DMS53 (cell line): ENCODE results near the gene MTARC2.

ENCODE experiments used
- DNase-seq: peaks from one replicate; lab custom pipeline; 2025; lab: John Stamatoyannopoulos, UW

MTARC2 gene

GRCh38 chr1:220803401-220804201 lies 55.5 kb downstream of the MTARC2 start:
- peak; percentile 60 for DNase-seq

- no peak for DNase-seq
Observed at GRCh38 chr1:220804202-220804586, 56.1 kb downstream of the MTARC2 start.

GRCh38 chr1:220806408-220806807 lies 58.3 kb downstream of the MTARC2 start:
- no peak for DNase-seq

GRCh38 chr1:220807726-220808125 lies 59.6 kb downstream of the MTARC2 start:
- DNase-seq, result no peak

GRCh38 chr1:220808345-220809186 lies 60.4 kb downstream of the MTARC2 start:
- DNase-seq, result no peak

GRCh38 chr1:220809187-220809550 lies 61.0 kb downstream of the MTARC2 start:
- DNase-seq, result no peak

GRCh38 chr1:220809704-220810103 lies 61.6 kb downstream of the MTARC2 start:
- no peak for DNase-seq

GRCh38 chr1:220810179-220810653 lies 62.1 kb downstream of the MTARC2 start:
- peak; percentile 84 for DNase-seq

- no peak for DNase-seq
Observed at GRCh38 chr1:220810963-220811362, 62.8 kb downstream of the MTARC2 start.

- DNase-seq, result no peak
Observed at GRCh38 chr1:220811695-220812094, 63.6 kb downstream of the MTARC2 start.

GRCh38 chr1:220812308-220812707 lies 64.2 kb downstream of the MTARC2 start:
- no peak for DNase-seq

GRCh38 chr1:220813013-220813412 lies 64.9 kb downstream of the MTARC2 start:
- peak; percentile 21 for DNase-seq

GRCh38 chr1:220815409-220815808 lies 67.3 kb downstream of the MTARC2 start:
- DNase-seq, result no peak

GRCh38 chr1:220817907-220818306 lies 69.8 kb downstream of the MTARC2 start:
- DNase-seq, result no peak

GRCh38 chr1:220818421-220819173 lies 70.5 kb downstream of the MTARC2 start:
- DNase-seq, result no peak

- no peak for DNase-seq
Observed at GRCh38 chr1:220819467-220820026, 71.4 kb downstream of the MTARC2 start.

- no peak for DNase-seq
Observed at GRCh38 chr1:220824031-220824989, 76.2 kb downstream of the MTARC2 start.

- no peak for DNase-seq
Observed at GRCh38 chr1:220825819-220826551, 77.9 kb downstream of the MTARC2 start.

GRCh38 chr1:220826729-220827128 lies 78.6 kb downstream of the MTARC2 start:
- DNase-seq, result no peak
